ENCODE results near the gene VWA1.
"Not testable (repeated sequence)": the region's sequence is repeated elsewhere in the genome, so short reads cannot be mapped to it uniquely, and the experiment has no call there.

- TF ChIP-seq CTCF, POLR2A (IDR thresholded peaks at IDR 0.05): not testable (repeated sequence)
These were observed 15.1 kb downstream of the VWA1 start for GRCh38 chr1:1450616-1451015.
